ENCODE measurements around the gene RPS10.

RPS10 gene

GRCh38 chr6:34425498-34426410 lies at the start of gene RPS10:
TSS of gene RPS10 (minus strand) at chr6:34426069. CDS start at chr6:34425221, 848 bp downstream.
- Mint-ChIP-seq H3K9me3 (no peaks in the 10 kb centered on the region), H3K27ac (peak within 1 kb of the TSS; percentile 100), H3K27me3 (no peaks in the 10 kb centered on the region), H3K4me3 (peak within 1 kb of the TSS; percentile 99 to 100), H3K4me1 (peaks cover 43% of the 10 kb centered on the region)
- ATAC-seq (peak; percentile 98), DNase-seq (peak; percentile 94)

DNA sequence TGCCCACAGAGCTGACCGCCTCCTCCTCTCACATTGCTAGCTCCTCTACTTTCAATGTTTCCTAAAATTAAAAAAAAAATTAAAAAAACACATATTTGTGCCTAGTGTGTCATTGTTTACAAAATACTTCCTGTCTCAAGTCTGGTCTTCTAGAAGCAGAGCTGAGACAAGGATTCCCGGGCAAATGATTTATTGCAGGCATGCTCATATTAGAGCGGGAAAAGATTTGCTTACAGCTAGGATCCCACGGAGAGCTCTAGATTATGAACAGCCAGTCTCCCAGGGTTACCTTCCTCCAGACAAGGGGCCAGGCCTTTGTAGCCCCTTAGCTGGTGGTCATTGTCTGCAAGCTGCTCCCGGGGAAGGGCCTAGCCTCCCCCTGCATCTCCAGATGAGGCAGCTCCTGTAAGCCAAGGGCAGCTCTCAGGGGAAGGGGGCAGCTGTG lies 49.4 kb upstream of the RPS10 start:
- DNase-seq (no peak), ATAC-seq (no peak)
- Mint-ChIP-seq H3K4me3 (no peak overlapping the region), H3K4me1 (no peaks in the 10 kb centered on the region), H3K9me3 (no peaks in the 10 kb centered on the region), H3K27ac (no peak overlapping the region), H3K27me3 (no peaks in the 10 kb centered on the region)

DNA sequence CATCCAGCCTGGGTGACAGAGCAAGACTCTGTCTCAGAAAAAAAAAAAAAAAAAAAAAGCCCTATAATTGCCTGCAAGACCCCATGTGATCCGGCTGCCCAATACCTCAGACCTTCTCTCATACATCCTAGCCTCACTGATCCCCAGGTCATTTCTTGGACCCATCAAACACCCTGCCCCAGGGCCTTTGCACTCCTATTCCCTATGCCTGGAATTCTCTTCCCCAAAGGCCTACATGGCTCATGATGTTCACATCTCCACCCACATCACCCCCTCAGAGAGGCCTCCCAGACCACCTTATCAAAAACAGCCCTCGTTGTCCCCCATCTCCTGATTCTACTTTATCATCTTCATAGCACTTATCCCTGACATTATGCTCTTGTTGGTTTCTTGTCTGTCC lies 48.9 kb upstream of the RPS10 start:
- H3K27me3 Mint-ChIP-seq, result no peaks in the 10 kb centered on the region
- no peak for ATAC-seq
- H3K9me3 Mint-ChIP-seq, result no peaks in the 10 kb centered on the region
- no peak for DNase-seq
- H3K27ac Mint-ChIP-seq, result no peak overlapping the region
- no peak overlapping the region for H3K4me3 Mint-ChIP-seq
- no peaks in the 10 kb centered on the region for H3K4me1 Mint-ChIP-seq

- Mint-ChIP-seq H3K27me3 (peaks cover 8% of the 10 kb centered on the region), H3K4me1 (no peaks in the 10 kb centered on the region), H3K9me3 (no peaks in the 10 kb centered on the region), H3K27ac (no peak overlapping the region), H3K4me3 (no peak overlapping the region)
- DNase-seq, result no peak
- no peak for ATAC-seq
Measured at GRCh38 chr6:34473967-34474366, 48.1 kb upstream of the RPS10 start.

GRCh38 chr6:34472425-34472824 lies 46.6 kb upstream of the RPS10 start:
- H3K9me3 Mint-ChIP-seq, result no peaks in the 10 kb centered on the region
- H3K4me1 Mint-ChIP-seq, result no peaks in the 10 kb centered on the region
- peaks cover 14% of the 10 kb centered on the region for H3K27me3 Mint-ChIP-seq
- H3K4me3 Mint-ChIP-seq, result no peak overlapping the region
- peak overlapping the region; percentile 29 to 72 for H3K27ac Mint-ChIP-seq
- DNase-seq (no peak), ATAC-seq (no peak)

DNA sequence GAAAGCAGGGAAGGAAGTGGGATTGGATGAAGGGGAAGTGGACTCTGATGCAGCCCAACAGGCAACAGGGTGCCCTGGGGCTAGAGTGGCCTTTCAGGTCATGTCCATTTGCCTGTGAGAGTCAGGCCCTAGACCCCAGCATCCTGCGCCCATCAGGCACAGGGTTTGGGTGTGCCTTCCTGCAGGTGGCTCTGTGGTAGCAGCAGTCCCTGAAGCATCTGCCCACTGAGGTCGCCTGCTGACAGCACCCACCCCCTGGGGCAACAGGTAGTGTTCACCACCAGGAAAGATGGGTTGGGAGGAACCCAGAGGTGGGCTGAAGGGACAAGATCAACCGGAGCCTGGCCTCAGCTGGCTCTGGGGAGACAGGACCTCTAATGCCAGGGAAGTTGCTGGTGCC lies 43.6 kb upstream of the RPS10 start:
- DNase-seq (no peak), ATAC-seq (no peak)
- H3K4me3 Mint-ChIP-seq, result no peak overlapping the region
- peaks cover 14% of the 10 kb centered on the region for H3K4me1 Mint-ChIP-seq
- peaks cover 42% of the 10 kb centered on the region for H3K27me3 Mint-ChIP-seq
- peak overlapping the region in 1 of 2 donors; percentile 95 for H3K27ac Mint-ChIP-seq
- no peaks in the 10 kb centered on the region for H3K9me3 Mint-ChIP-seq

- Mint-ChIP-seq H3K9me3 (no peaks in the 10 kb centered on the region), H3K4me3 (no peak overlapping the region), H3K27ac (peak overlapping the region in 1 of 2 donors; percentile 13), H3K27me3 (peaks cover 53% of the 10 kb centered on the region), H3K4me1 (peaks cover 14% of the 10 kb centered on the region)
- ATAC-seq (no peak), DNase-seq (no peak)
Measured at GRCh38 chr6:34468378-34468892, 42.6 kb upstream of the RPS10 start.

DNA sequence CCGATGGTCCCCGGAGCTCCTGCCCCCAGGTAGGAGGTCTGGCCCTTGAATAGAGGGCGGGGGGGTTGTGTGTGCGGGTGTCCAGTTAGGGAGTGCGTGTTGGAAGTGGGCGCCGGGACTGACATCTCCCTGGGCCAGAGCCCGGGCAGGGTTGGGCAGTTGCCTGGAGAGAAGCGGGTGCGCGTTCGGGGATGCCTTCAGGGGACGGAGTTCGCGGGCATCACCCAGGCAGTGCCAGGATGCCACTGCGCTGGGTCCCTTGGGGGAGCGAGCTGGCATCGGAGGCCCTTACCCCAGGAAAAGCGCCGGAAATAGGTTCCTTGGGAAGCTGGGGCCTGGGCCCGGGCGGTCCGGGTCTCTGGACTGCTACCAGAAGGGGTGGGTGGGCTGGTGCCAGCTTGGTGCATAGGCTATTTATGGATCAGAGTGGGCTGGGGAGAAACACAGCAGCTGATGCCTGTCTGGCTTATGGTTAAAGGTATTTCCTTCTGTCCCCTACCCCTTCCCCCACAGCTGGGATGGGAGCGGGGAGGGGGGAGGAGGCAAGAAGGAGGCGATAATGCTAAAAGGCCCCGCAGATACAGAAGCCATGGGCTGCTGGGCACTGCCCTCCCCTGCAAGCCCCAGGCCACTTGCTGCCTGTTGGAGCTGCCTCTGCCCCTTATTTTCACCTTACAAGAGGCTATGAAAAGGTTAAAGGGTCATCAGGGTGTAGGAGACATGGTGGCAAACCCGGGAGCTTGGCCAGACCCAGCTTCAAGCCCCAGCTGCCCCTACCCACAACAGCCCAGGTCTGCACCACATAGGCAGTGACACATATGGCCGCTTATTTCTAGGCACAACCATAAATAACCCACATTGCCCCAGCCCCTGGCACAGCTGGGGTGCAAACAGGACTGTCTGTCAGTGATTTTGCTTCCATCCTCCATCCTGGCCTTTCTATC lies 40.6 kb upstream of the RPS10 start:
- Mint-ChIP-seq H3K27me3 (peaks cover 72% of the 10 kb centered on the region), H3K4me1 (peaks cover 14% of the 10 kb centered on the region), H3K27ac (no peak overlapping the region), H3K4me3 (peak overlapping the region in 1 of 2 donors; percentile 56), H3K9me3 (no peaks in the 10 kb centered on the region)
- ATAC-seq (peak; percentile 7), DNase-seq (no peak)

DNA sequence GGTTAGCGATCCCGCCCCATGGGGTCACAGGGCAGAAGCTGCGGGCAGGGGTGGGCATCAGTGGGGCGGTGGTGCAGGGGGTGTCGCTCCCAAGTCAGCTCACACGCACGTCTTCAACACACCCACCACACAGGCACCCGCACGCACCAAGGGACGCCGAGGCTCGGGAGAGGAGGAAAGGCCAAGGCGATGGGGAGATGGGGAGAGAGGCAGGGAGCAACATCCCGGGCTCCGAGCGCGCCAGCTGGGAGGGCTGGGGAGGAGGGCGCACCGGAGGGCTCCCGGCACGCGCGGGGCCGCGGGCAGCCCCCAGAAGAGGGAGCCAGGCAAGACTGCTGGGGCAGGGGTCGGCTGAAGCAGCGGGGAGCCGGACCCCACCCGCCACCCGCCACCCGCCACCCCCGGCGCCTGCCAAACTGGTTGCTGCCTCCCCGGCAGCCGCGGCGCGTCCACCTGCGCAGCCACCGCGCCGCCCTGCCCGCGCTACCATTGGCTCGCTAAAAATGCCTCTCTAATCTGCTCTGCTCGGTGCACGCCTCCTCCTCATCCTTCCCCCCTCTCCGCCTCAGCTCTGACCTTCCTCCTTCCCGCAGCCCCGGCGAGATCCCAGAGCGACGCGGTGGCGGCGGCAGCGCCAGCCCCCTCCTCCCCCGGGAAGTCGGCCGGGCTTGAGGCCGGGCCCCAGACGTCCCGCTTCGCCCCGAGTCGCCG lies 39.8 kb upstream of the RPS10 start, which contains the start of gene PACSIN1:
Gene PACSIN1, plus strand, starts transcription at position 546 of the 711 bp plus-strand sequence. CDS start 60,230 bp downstream, outside the sequence.
- Mint-ChIP-seq H3K9me3 (no peaks in the 10 kb centered on the region), H3K27me3 (peaks cover 73% of the 10 kb centered on the region), H3K4me1 (peaks cover 14% of the 10 kb centered on the region), H3K4me3 (peak within 1 kb of the TSS; percentile 73 to 79), H3K27ac (no peak within 1 kb of the TSS)
- ATAC-seq, result peak; percentile 65
- no peak for DNase-seq

DNA sequence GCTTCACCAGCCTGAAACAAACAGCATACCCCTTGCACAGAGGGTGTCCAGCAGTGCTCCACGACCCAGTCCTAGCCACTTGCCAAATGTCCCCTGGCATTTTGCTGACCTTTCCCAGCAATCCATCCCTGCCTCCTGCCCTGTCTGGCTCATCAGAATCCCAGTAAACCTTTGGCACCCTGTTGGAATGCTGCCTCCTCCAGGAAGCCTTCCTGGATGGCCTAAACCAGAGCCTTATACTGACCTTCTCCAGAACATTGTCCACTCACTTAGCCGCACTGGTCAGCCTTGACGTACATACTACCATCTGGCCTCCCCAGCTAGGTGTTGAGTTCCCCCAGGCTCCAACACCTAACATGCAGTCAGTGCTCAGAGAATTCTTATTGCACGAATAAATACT lies 38.0 kb upstream of the RPS10 start:
- no peak for DNase-seq
- peaks cover 64% of the 10 kb centered on the region for H3K27me3 Mint-ChIP-seq
- ATAC-seq, result no peak
- H3K9me3 Mint-ChIP-seq, result no peaks in the 10 kb centered on the region
- H3K27ac Mint-ChIP-seq, result no peak overlapping the region
- peaks cover 14% of the 10 kb centered on the region for H3K4me1 Mint-ChIP-seq
- no peak overlapping the region for H3K4me3 Mint-ChIP-seq

DNA sequence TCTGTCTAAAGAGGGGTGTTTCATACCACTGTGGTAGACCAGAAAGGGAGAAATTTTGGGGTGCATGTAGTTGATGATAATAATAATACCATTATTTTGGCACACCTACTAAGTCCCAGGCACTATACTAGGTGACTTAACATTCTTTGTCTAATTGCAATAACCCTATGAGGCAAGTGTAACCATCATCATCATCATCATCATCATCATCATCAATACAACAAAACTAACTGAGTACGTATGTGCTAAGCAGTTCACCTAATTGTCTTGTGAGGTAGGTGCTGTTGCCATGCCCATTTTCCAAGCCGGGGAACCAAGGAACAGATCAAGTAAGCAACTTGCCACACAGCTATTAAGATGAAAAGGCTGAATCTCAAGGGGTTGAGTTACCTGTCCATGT lies 37.4 kb upstream of the RPS10 start:
- Mint-ChIP-seq H3K27ac (no peak overlapping the region), H3K4me1 (peaks cover 14% of the 10 kb centered on the region), H3K27me3 (peaks cover 59% of the 10 kb centered on the region), H3K9me3 (no peaks in the 10 kb centered on the region), H3K4me3 (no peak overlapping the region)
- ATAC-seq (no peak), DNase-seq (no peak)

- Mint-ChIP-seq H3K27me3 (peaks cover 59% of the 10 kb centered on the region), H3K9me3 (no peaks in the 10 kb centered on the region), H3K4me3 (no peak overlapping the region), H3K27ac (no peak overlapping the region), H3K4me1 (peaks cover 14% of the 10 kb centered on the region)
- DNase-seq (no peak), ATAC-seq (no peak)
Measured at GRCh38 chr6:34462551-34462971, 36.7 kb upstream of the RPS10 start.

DNA sequence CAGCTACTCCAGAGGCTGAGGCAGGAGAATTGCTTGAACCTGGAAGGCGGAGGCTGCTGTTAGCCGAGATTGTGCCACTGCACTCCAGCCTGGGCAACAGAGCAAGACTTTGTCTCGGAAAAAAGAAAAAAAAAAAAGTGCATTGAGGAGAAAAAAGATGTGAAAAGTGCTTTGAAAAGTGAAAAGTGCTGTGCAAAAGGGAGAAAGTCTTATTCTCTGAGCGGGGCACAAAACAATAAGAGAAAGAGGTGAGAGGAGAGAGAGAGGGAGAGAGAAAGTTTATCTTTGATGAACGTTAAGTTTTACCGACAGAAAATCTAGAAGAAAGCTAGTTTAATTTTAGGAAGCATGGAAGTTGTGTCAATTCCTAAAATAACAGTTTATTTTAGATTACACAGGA lies 36.1 kb upstream of the RPS10 start:
- DNase-seq, result no peak
- H3K27me3 Mint-ChIP-seq, result peaks cover 56% of the 10 kb centered on the region
- ATAC-seq, result no peak
- no peak overlapping the region for H3K4me3 Mint-ChIP-seq
- H3K9me3 Mint-ChIP-seq, result no peaks in the 10 kb centered on the region
- H3K4me1 Mint-ChIP-seq, result peaks cover 14% of the 10 kb centered on the region
- H3K27ac Mint-ChIP-seq, result no peak overlapping the region

GRCh38 chr6:34460796-34461507 lies 35.1 kb upstream of the RPS10 start:
- Mint-ChIP-seq H3K27ac (no peak overlapping the region), H3K27me3 (peaks cover 46% of the 10 kb centered on the region), H3K4me3 (no peak overlapping the region), H3K9me3 (no peaks in the 10 kb centered on the region), H3K4me1 (peaks cover 10% of the 10 kb centered on the region)
- DNase-seq (no peak), ATAC-seq (no peak)

Measured in stimulated activated naive CD8-positive, alpha-beta T cell treated with anti-CD3 and anti-CD28 coated beads, Interleukin-15, amount 100 ng/mL, for 72 hours (primary cell).